Measurements from ENCODE around the gene IFNGR1.
"Not testable (repeated sequence)": the region's sequence is repeated elsewhere in the genome, so short reads cannot be mapped to it uniquely, and the experiment has no call there.

Gene IFNGR1

GRCh38 chr6:137216875-137217553 lies 2.2 kb downstream of the IFNGR1 start:
- Histone ChIP-seq H3K4me3 (peak overlapping the region; percentile 66 to 91 (median 84)), H3K27ac (peak overlapping the region in 20 of 21 experiments; percentile 86 to 100 (median 99))

GRCh38 chr6:137216106-137216505 lies 3.1 kb downstream of the IFNGR1 start:
- peak overlapping the region in 19 of 21 experiments; percentile 72 to 100 (median 99) for H3K27ac ChIP-seq
- peak overlapping the region in 5 of 7 experiments; percentile 67 to 91 (median 84) for H3K4me3 ChIP-seq

- Histone ChIP-seq H3K27ac (peak overlapping the region in 18 of 21 experiments; percentile 56 to 100 (median 99)), H3K4me3 (peak overlapping the region in 4 of 7 experiments; percentile 9 to 91 (median 77))
These were observed 3.6 kb downstream of the IFNGR1 start for GRCh38 chr6:137215630-137216029.

- Histone ChIP-seq H3K27ac (peak overlapping the region in 12 of 21 experiments; percentile 12 to 100 (median 98)), H3K4me3 (peak overlapping the region in 1 of 7 experiments; percentile 91)
These were observed 4.3 kb downstream of the IFNGR1 start for GRCh38 chr6:137214931-137215330.

- peak overlapping the region in 14 of 21 experiments; percentile 0 to 100 (median 48) for H3K27ac ChIP-seq
- H3K4me3 ChIP-seq, result peak overlapping the region in 1 of 7 experiments; percentile 4
These were observed 5.4 kb downstream of the IFNGR1 start for GRCh38 chr6:137213813-137214212.

GRCh38 chr6:137213331-137213740 lies 5.8 kb downstream of the IFNGR1 start:
- peak overlapping the region in 11 of 21 experiments; percentile 0 to 100 (median 45) for H3K27ac ChIP-seq
- H3K4me3 ChIP-seq, result peak overlapping the region in 1 of 7 experiments; percentile 4

- no peak overlapping the region for H3K4me3 ChIP-seq
- H3K27ac ChIP-seq, result peak overlapping the region in 4 of 21 experiments; percentile 1 to 38 (median 26)
These were observed 7.3 kb downstream of the IFNGR1 start for GRCh38 chr6:137211910-137212309.

- H3K4me3 ChIP-seq, result no peak overlapping the region
- peak overlapping the region in 6 of 21 experiments; percentile 2 to 53 (median 21) for H3K27ac ChIP-seq
These were observed 8.3 kb downstream of the IFNGR1 start for GRCh38 chr6:137210903-137211302.

GRCh38 chr6:137208279-137208678 lies 10.9 kb downstream of the IFNGR1 start:
- no peak overlapping the region for H3K4me3 ChIP-seq
- no peak overlapping the region for H3K27ac ChIP-seq

- not testable (repeated sequence) for H3K27ac ChIP-seq, H3K4me3 ChIP-seq
These were observed 11.7 kb downstream of the IFNGR1 start for GRCh38 chr6:137207457-137207856.

GRCh38 chr6:137206577-137206976 lies 12.6 kb downstream of the IFNGR1 start:
- Histone ChIP-seq H3K27ac (no peak overlapping the region), H3K4me3 (no peak overlapping the region)

GRCh38 chr6:137203256-137203655 lies 15.9 kb downstream of the IFNGR1 start:
- H3K27ac ChIP-seq, result no peak overlapping the region
- no peak overlapping the region for H3K4me3 ChIP-seq

GRCh38 chr6:137202078-137202477 lies 17.1 kb downstream of the IFNGR1 start:
- H3K27ac ChIP-seq, result no peak overlapping the region
- H3K4me3 ChIP-seq, result no peak overlapping the region

- Histone ChIP-seq H3K4me3 (no peak overlapping the region), H3K27ac (no peak overlapping the region)
These were observed 18.2 kb downstream of the IFNGR1 start for GRCh38 chr6:137201006-137201405.

GRCh38 chr6:137200288-137200687 lies 18.9 kb downstream of the IFNGR1 start:
- Histone ChIP-seq H3K4me3 (no peak overlapping the region), H3K27ac (no peak overlapping the region)

- H3K27ac ChIP-seq, result no peak overlapping the region
These were observed 21.2 kb downstream of the IFNGR1 start for GRCh38 chr6:137197684-137198645.

GRCh38 chr6:137193256-137194070 lies 25.7 kb downstream of the IFNGR1 start:
- Histone ChIP-seq H3K4me3 (no peak overlapping the region), H3K27ac (no peak overlapping the region)

More at GRCh38 chr6:137197684-137198645, 21.2 kb downstream of the IFNGR1 start:
- H3K4me3 ChIP-seq, result no peak overlapping the region

GRCh38 chr6:137192821-137193220 lies 26.4 kb downstream of the IFNGR1 start:
- Histone ChIP-seq H3K27ac (peak overlapping the region in 1 of 21 experiments; percentile 24), H3K4me3 (no peak overlapping the region)

GRCh38 chr6:137191670-137192069 lies 27.5 kb downstream of the IFNGR1 start:
- Histone ChIP-seq H3K4me3 (no peak overlapping the region), H3K27ac (peak overlapping the region in 4 of 21 experiments; percentile 2 to 54 (median 20))

Measured in skin epidermis (tissue), 12 donors.